H1 (cell line): ENCODE results near the gene UPF2. TPM values are rescaled to one million over a fixed set of nuclear protein-coding genes. Genes with fewer than 3 reads are reported as not detected.

Source experiments
- CTCF ChIA-PET: fragments of 300-600 bp; sonication (Branson Sonifier 250); formaldehyde crosslinking; loops from one replicate; lab custom pipeline; 2021; ENCODE audit not compliant: partially characterized antibody; lab: Charles Lee
- POLR2A ChIA-PET: fragments of 300-600 bp; sonication (Branson Sonifier 250); formaldehyde crosslinking; loops from one replicate; lab custom pipeline; 2021; ENCODE audit warnings: inconsistent platforms; ENCODE audit not compliant: partially characterized antibody; lab: Charles Lee
- DNase-seq, 2 experiments: peaks; one replicate each; pipeline versions ENCODE4 v3.0.0 to v3.0.0-alpha.2; 2010 to 2022; ENCODE audit warnings: low spot score in 2 of 2, low read depth in 1 of 2, mixed read lengths in 1 of 2
- FAIRE-seq: peaks from 2 replicates; lab custom pipeline; 2011; peaks lifted over from hg19 to GRCh38; lab: Jason Lieb, UNC
- H2AFZ ChIP-seq: 2 replicates; pipeline ENCODE4 v1.8.1; 2012; ENCODE audit warnings: low read length, inconsistent platforms
- H2AK5ac ChIP-seq: 2 replicates; pipeline ENCODE4 v1.6.1; 2013; ENCODE audit warnings: low read depth, low read length
- H2BK120ac ChIP-seq: replicated peaks from 2 replicates; pipeline ENCODE3; 2013; ENCODE audit warnings: low read depth, low read length, inconsistent platforms
- H2BK12ac ChIP-seq: 2 replicates; pipeline ENCODE4 v1.6.1; 2013; ENCODE audit warnings: low read depth, low read length
- H2BK15ac ChIP-seq: 2 replicates; pipeline ENCODE4 v1.6.1; 2013; ENCODE audit warnings: low read length
- H2BK20ac ChIP-seq: 2 replicates; pipeline ENCODE4 v1.6.1; 2013; ENCODE audit warnings: low read length
- H2BK5ac ChIP-seq: 2 replicates; pipeline ENCODE4 v1.6.1; 2013; ENCODE audit warnings: low read depth, low read length
- H3K14ac ChIP-seq: 2 replicates; pipeline ENCODE4 v1.6.1; 2013; ENCODE audit warnings: inconsistent platforms; ENCODE audit not compliant: insufficient read length
- H3K18ac ChIP-seq: 2 replicates; pipeline ENCODE4 v1.6.1; 2013; ENCODE audit warnings: low read length; ENCODE audit errors: extremely low read depth
- H3K23ac ChIP-seq: 2 replicates; pipeline ENCODE4 v1.6.1; 2013; ENCODE audit warnings: inconsistent platforms; ENCODE audit not compliant: insufficient read length
- H3K23me2 ChIP-seq: 2 replicates; pipeline ENCODE4 v1.6.1; 2013; ENCODE audit warnings: low read depth, low read length
- H3K27ac ChIP-seq: 2 replicates; pipeline ENCODE4 v1.6.1; 2011; ENCODE audit warnings: low read depth, low read length, inconsistent platforms
- H3K27me3 ChIP-seq, 4 experiments: replicated peaks in 1 of 4; 1 replicate in 1 of 4; 2 replicates in 3 of 4; pipeline versions ENCODE4 v1.6.1 to v1.8.1; 2011 to 2013; ENCODE audit warnings: low read length in 3 of 4, mild to moderate bottlenecking in 3 of 4, inconsistent platforms in 2 of 4, mixed read lengths in 2 of 4, moderate library complexity in 1 of 4; ENCODE audit not compliant: control insufficient read depth in 3 of 4, insufficient read depth in 3 of 4; ENCODE audit errors: extremely low read depth in 1 of 4
- H3K36me3 ChIP-seq, 4 experiments: 2 replicates each; pipeline versions ENCODE4 v1.6.1 to v1.8.1; 2011 to 2013; ENCODE audit warnings: mild to moderate bottlenecking in 4 of 4, low read length in 3 of 4, moderate library complexity in 2 of 4, control low read depth in 1 of 4, inconsistent platforms in 1 of 4; ENCODE audit not compliant: insufficient read depth in 4 of 4, control insufficient read depth in 2 of 4
- H3K4ac ChIP-seq: replicated peaks from 2 replicates; pipeline ENCODE3; 2013; ENCODE audit warnings: low read length, low read depth, mixed read lengths, inconsistent platforms; ENCODE audit not compliant: insufficient read length
- H3K4me1 ChIP-seq, 4 experiments: replicated peaks in 1 of 4; 1 replicate in 1 of 4; 2 replicates in 3 of 4; pipeline versions ENCODE4 v1.6.1 to v1.8.1; 2011 to 2013; ENCODE audit warnings: low read length in 3 of 4, inconsistent platforms in 2 of 4, mixed read lengths in 1 of 4; ENCODE audit not compliant: insufficient read depth in 4 of 4, control insufficient read depth in 3 of 4
- H3K4me2 ChIP-seq, 2 experiments: 2 replicates each; pipeline versions ENCODE4 v1.6.1 to v1.8.1; 2011 to 2013; ENCODE audit warnings: low read depth in 2 of 2, low read length in 2 of 2, control low read depth in 1 of 2, inconsistent platforms in 1 of 2, mild to moderate bottlenecking in 1 of 2; ENCODE audit not compliant: insufficient read depth in 1 of 2
- H3K4me3 ChIP-seq, 4 experiments: fragments of 200-600, 300-600 bp in 1 of 4; sonication (generic), shearing (Covaris generic), sonication (Bioruptor Twin) in 1 of 4; 2 replicates each; pipeline versions ENCODE4 v1.5.1 to v1.8.1; 2011 to 2016; ENCODE audit warnings: low read length in 4 of 4, low read depth in 3 of 4, control low read depth in 2 of 4, inconsistent platforms in 2 of 4, mild to moderate bottlenecking in 2 of 4, mixed read lengths in 1 of 4, moderate library complexity in 1 of 4; ENCODE audit not compliant: insufficient read depth in 2 of 4; ENCODE audit errors: extremely low read depth in 1 of 4
- H3K56ac ChIP-seq: replicated peaks from 2 replicates; pipeline ENCODE3; 2013; ENCODE audit warnings: low read depth, mild to moderate bottlenecking, mixed read lengths, low read length, inconsistent platforms; ENCODE audit not compliant: insufficient read length
- H3K79me1 ChIP-seq: 2 replicates; pipeline ENCODE4 v1.6.1; 2013; ENCODE audit warnings: low read depth, low read length, control low read depth
- H3K79me2 ChIP-seq, 2 experiments: 2 replicates each; pipeline versions ENCODE4 v1.6.1 to v1.8.1; 2012 to 2013; ENCODE audit warnings: low read length in 2 of 2, mild to moderate bottlenecking in 2 of 2, inconsistent platforms in 1 of 2; ENCODE audit not compliant: insufficient read depth in 2 of 2, control insufficient read depth in 1 of 2
- H3K9ac ChIP-seq, 4 experiments: replicated peaks in 1 of 4; 1 replicate in 1 of 4; 2 replicates in 3 of 4; pipeline versions ENCODE4 v1.6.1 to v1.8.1; 2011 to 2013; ENCODE audit warnings: low read depth in 3 of 4, low read length in 3 of 4, control low read depth in 2 of 4, mild to moderate bottlenecking in 2 of 4, moderate library complexity in 2 of 4, inconsistent platforms in 1 of 4; ENCODE audit errors: extremely low read depth in 1 of 4
- H3K9me3 ChIP-seq, 2 experiments: 2 replicates each; pipeline versions ENCODE4 v1.6.1 to v1.8.1; 2012 to 2013; ENCODE audit warnings: mild to moderate bottlenecking in 2 of 2, moderate library complexity in 2 of 2, control low read depth in 1 of 2, inconsistent platforms in 1 of 2, low read depth in 1 of 2, low read length in 1 of 2, mixed read lengths in 1 of 2; ENCODE audit not compliant: insufficient read depth in 2 of 2
- H4K20me1 ChIP-seq, 2 experiments: replicated peaks in 1 of 2; 2 replicates each; pipeline versions ENCODE3 to v1.8.1; 2011 to 2013; ENCODE audit warnings: inconsistent platforms in 2 of 2, low read length in 2 of 2, mild to moderate bottlenecking in 1 of 2; ENCODE audit not compliant: insufficient read depth in 2 of 2, control insufficient read depth in 1 of 2
- H4K5ac ChIP-seq: 2 replicates; pipeline ENCODE4 v1.6.1; 2013; ENCODE audit warnings: low read length, low read depth, mixed read lengths, inconsistent platforms; ENCODE audit not compliant: insufficient read length
- H4K8ac ChIP-seq: 2 replicates; pipeline ENCODE4 v1.8.0; 2013; ENCODE audit warnings: mild to moderate bottlenecking, moderate library complexity, low read length, inconsistent platforms; ENCODE audit not compliant: insufficient read depth; ENCODE audit errors: extremely low read depth
- H4K91ac ChIP-seq: replicated peaks from 2 replicates; pipeline ENCODE3; 2013; ENCODE audit warnings: low read length, mixed read lengths, inconsistent platforms; ENCODE audit not compliant: insufficient read length
- ATF2 ChIP-seq: IDR thresholded peaks from 2 replicates; pipeline ENCODE4 v1.6.1; 2012; ENCODE audit warnings: low read length, inconsistent platforms
- SIRT6 ChIP-seq: IDR thresholded peaks from one replicate; pipeline ENCODE4 v1.7.1; 2012; ENCODE audit warnings: low read length, inconsistent platforms
- SIX5 ChIP-seq: IDR thresholded peaks from 2 replicates; pipeline ENCODE4 v1.6.1; 2011; ENCODE audit warnings: mild to moderate bottlenecking, low read depth, low read length
- WGBS, 2 experiments: shearing (Covaris generic) in 1 of 2; methylation state at CpG; one replicate each; pipeline versions ENCODE4 v1.1.6 to v1.1.7; 2013 to 2015; ENCODE audit warnings: low lambda C conversion rate in 2 of 2, mixed read lengths in 2 of 2, inconsistent platforms in 1 of 2, low coverage in 1 of 2, missing lambda C conversion rate in 1 of 2; ENCODE audit not compliant: insufficient replicate concordance in 2 of 2, insufficient coverage in 1 of 2, insufficient read length in 1 of 2; ENCODE audit errors: extremely low coverage in 1 of 2, missing lambda C conversion rate in 1 of 2; 5-methylcytosine and 5-hydroxymethylcytosine counted together
- polyA plus RNA-seq, 7 experiments: library from polyadenylated mRNA; depleted of rRNA in 3 of 7; stranded (reverse) in 5 of 7; unstranded in 2 of 7; fragments of >200 nt in 5 of 7; fragments of 200-250 nt in 2 of 7; gene quantifications; 1 replicate in 5 of 7; 2 replicates in 1 of 7; 4 replicates in 1 of 7; pipeline versions ENCODE4 v1.2.1 to v1.2.3, GENCODE V29; 2011 to 2013; ENCODE audit warnings: missing spikeins in 2 of 7, mixed read lengths in 2 of 7
- total RNA-seq: library from RNA; stranded (reverse); fragmentation: NEBNext Ultra II Directional; extraction: Animal tissue kit (Norgen Biotek cat#: 25700); gene quantifications from 2 replicates; pipeline ENCODE4 v1.2.1, GENCODE V29; 2021

UPF2 gene
- total and polyA plus RNA-seq, 2 of the 8 experiments (the other 6 are each of a cell fraction or from before 2014, with no cell fraction given), result 6.2 to 32.8 TPM

- Histone ChIP-seq H3K14ac (no peak overlapping the region), H2BK15ac (no peak overlapping the region; the same call in 1 of the 2 replicates), H2BK20ac (no peak overlapping the region), H3K27ac (no peak overlapping the region), H3K23me2 (no peaks in the 10 kb centered on the region), H3K56ac (no peak overlapping the region), H3K4me3 (no peak overlapping the region), H2BK12ac (no peak overlapping the region), H3K4ac (no peak overlapping the region), H4K20me1 (no peaks in the 10 kb centered on the region), H3K79me2 (no peaks in the 10 kb centered on the region), H4K5ac (no peak overlapping the region), H3K79me1 (no peaks in the 10 kb centered on the region), H3K9ac (no peak overlapping the region), H4K8ac (no peak overlapping the region), H3K18ac (peak overlapping the region; percentile 19; the same call in 1 of the 2 replicates), H3K4me1 (no peaks in the 10 kb centered on the region; a peak in 2 of 7 replicates), H3K36me3 (no peaks in the 10 kb centered on the region), H3K4me2 (peak overlapping the region in 1 of 2 experiments; percentile 30; a peak in 1 of 4 replicates), H4K91ac (no peak overlapping the region), H2BK5ac (no peak overlapping the region), H2BK120ac (no peak overlapping the region), H3K9me3 (no peaks in the 10 kb centered on the region), H3K23ac (no peak overlapping the region), H2AK5ac (no peak overlapping the region), H2AFZ (peak overlapping the region; percentile 97), H3K27me3 (no peaks in the 10 kb centered on the region)
- no peak for DNase-seq
- no peak for FAIRE-seq
- 60% methylated on average over 11 of the region's 11 CpGs; no CpG with 5 or more reads in 1 of the 2 experiments for WGBS, 2 experiments
- POLR2A ChIA-PET, result interaction anchor here (0.8 to 1.2 kb wide), 3 partner anchors 36 to 68 kb away, joined by 3 to 4 read pairs (median 3); no protein-coding TSS in a partner anchor
- CTCF ChIA-PET, result interaction anchor here (0.8 to 3.5 kb wide), 19 partner anchors 9 to 155 kb away, joined by 3 to 15 read pairs (median 4); no protein-coding TSS in a partner anchor
- TF ChIP-seq ATF2 (no peak), SIX5 (no peak), SIRT6 (no peak)
Observed at GRCh38 chr10:11913079-11913641, 129.4 kb downstream of the UPF2 start.
